GM18526 (cell line): Measurements from ENCODE around the gene XRN2.

ENCODE experiments used
- POLR2A ChIP-seq: IDR thresholded peaks from 3 replicates; pipeline ENCODE4 v1.6.1; 2011; ENCODE audit not compliant: insufficient read length; ENCODE audit errors: extremely low read depth

The XRN2 gene

DNA sequence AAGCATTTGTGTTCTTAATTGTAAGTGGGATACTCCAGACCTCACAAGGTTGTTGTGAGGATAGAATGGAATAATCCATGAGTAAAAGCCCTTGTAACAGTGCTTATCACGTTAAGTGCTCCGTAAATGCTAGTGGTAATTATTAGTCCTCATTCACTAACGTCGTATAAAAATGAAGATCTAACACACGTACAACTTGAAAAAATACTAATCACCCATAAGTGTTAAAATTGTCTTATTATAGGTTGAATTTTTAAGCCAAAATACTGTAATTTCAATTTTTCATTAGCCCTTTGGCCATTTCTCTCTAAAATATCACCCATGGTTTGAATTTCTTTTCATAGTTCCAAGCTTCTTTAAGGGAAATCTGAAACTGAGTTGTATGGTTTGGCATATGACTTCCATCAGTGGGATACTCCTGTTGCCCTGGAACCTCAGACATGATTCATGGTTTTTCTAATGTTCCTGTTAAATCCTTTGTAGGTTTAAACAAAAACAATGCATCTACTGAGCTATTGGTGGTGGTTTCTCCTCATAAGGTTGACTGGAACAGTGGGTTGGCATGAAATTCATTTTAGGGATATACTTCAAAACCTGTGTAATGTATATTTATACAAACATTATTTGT lies 19.1 kb downstream of the XRN2 start:
- no peak for TF ChIP-seq POLR2A

DNA sequence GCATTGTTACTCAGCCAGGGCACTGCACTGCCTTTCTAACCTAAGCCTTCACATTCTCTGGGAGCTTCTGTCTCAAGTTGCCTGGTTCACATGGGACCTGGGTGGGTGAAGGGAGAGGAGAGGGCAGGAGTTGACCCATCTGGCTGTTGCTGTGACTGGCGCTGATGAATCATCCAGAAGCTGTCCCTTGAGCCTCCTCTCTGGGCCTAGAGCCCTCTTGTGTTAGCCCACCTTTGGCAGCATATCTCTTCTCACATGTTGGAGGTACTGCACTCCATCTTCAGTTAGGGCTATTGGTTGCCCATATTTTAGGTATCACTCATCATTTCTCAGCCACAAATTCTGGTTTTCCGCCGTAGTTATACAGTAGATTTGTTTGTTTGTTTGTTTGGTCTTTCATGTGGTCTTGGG lies 19.8 kb downstream of the XRN2 start:
- no peak for TF ChIP-seq POLR2A

- TF ChIP-seq POLR2A, result no peak
Observed at GRCh38 chr20:21323640-21324039, 20.5 kb downstream of the XRN2 start.

DNA sequence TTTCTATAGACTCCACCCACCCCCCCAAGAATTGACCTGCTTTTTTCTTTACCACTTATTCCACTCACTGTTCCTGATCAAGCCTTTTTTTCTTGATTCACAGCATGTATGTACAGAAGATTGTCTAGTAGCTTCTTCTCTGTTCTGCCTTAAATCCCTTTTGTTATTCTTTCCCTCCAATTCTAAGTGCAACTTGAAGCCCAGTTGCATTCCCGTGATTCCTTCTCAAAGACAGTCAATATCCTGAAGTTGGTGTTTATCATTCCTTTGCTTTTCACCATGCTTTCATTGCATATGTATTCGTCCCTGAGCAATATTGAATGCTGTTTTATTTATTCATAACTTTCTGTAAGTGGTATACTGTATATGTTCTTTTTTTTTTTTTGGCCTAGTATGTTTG lies 21.0 kb downstream of the XRN2 start:
- no peak for TF ChIP-seq POLR2A

DNA sequence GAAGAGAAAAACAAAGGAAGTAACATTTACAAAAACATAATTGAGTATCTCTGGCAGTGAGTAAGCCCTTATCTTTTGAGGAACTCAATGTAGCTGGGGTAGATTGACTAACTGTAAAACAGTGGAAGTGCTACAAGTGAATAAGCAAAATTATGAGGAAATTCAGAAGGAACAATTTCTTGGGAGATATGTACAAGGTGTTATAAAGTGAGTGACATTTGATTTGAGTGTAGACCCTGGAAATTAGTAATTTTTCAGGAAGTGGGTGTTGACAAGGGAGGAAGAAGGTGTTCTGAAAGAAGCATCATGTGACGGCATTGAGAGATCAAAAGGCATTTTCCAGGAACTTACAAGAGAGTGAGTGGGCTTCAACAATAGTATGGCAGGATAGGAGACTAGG lies 22.2 kb downstream of the XRN2 start:
- TF ChIP-seq POLR2A, result no peak

GRCh38 chr20:21326700-21327099 lies 23.6 kb downstream of the XRN2 start:
- no peak for TF ChIP-seq POLR2A

DNA sequence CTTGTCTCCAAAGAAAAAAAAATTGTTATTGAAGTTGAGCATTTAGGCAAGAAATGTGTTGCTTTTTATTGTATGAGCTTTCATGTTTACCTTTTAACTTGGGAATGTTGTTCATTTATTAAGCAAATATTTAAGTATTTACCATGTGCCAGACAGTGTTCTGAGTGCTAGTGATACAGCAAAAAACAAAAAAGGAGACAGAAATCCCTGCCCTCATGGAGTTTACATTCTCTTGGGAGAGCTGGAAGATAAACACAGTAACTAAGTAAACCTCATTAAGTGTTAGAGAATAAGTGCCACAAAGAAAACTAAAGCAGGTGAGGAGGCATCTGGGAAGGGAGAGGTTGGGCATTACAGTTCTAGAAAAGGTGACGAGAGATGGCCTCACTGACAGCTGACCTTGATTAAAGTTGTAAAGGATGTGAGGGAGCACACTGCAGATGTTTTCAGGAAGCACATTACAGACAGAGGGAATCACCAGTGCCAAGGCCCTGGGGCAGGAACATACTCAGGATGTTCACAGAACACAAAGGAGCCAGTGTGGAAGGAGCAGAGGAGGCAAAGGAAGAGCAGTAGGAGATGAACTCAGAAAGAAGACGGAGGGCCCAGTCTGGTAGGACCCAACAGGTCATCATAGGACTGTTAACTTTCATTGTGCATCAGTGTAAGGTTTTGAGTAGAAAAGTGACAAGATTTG lies 33.5 kb downstream of the XRN2 start:
- TF ChIP-seq POLR2A, result no peak

DNA sequence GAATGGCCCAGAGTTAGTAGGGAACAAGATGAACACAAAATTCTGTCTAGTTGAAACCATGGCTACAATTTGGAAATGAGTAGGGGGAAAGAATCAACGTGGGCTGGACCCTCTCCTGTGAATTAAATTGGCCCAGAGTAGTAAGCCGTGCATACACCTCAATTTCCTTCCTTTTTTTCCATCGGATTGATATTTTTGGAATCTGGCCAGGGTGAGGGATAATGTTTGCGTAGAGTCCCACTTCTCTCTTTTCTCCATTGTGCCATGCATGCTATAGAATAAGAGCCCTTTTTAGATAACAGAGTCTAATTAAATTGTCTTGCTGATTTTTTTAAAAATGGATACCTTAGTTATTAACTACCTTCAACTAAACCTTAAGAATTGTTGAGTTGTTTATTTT lies 35.2 kb downstream of the XRN2 start:
- TF ChIP-seq POLR2A, result no peak

DNA sequence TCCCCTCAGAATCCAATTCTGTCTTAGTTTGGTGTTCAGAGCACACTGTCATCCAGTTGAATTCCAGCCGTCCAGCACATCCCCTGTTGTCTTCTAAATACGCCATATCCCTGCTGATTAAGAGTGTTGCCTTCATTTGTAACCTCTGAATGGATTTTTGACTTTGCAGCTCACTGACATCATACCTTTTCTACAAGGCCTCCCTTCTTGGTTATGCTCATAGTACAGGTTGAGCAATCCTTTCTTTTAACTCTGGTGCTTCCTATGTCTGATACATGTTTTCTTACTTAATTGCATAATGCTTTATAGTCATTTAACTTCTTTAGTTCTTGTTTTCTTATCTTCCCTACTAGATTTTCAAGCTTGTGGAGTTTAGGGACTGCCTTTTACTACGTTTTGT lies 36.4 kb downstream of the XRN2 start:
- no peak for TF ChIP-seq POLR2A

DNA sequence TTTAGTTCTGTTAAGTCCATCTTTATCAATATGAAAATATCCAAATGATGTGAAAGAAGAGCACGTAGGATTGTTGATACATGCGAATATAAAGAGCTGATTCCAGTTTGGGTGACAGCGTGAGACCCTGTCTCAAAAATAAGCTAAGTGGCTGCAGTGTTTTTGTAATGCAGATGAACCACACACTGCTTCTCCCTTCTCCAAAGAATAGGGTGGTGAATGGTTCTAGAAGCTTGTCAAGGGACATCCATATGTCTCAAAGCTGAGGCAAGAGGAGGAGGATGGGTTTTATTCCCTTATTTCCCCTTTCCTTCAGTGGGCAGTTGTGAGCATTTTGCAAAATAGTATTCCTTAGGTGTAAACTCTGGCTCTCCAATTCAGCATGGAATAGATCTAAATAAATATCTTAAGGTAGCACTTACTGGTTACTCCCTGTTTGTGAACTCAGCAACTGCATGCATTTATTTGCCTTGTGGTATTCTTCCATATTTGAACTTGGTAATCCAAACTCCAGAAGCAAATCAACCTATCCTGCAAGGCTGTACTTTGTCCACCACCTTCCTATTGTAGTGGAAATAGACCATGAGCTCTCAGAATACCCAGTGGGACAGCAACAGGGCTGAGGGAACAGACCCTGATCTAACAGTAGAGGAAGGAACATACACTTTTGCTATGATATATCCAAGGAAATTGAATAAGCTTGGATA lies 38.0 kb downstream of the XRN2 start:
- no peak for TF ChIP-seq POLR2A

DNA sequence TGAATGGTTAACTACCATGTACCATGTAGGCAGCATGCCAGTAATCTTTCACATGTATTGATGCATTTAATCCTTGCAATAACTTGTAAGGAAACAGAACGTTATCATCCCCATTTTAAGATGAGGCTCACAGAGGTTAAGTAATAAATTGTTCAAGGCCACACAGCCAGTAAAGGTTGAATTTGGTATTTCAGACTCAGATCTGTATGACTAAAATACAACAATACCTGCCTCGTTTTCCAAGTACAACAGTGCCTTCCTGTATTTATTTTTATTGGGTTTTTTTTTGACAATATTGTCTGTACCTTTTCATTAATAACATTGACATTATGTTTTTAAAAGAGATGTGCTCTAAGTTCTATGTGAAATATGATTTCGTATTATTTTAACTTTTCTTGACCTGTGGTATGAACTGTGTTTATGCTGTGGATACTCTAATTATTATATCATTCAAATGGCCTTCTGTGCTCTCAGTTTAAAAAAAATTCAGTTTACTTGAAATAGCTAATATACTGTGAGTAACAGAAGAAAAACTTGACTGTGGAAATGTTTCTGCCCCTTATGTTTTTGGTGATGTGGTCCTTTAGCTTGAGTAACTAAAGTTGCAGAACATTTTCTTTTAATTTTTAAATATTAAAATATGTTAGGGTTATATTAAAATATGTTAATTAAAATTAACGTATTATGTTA lies 39.7 kb downstream of the XRN2 start:
- TF ChIP-seq POLR2A, result no peak

DNA sequence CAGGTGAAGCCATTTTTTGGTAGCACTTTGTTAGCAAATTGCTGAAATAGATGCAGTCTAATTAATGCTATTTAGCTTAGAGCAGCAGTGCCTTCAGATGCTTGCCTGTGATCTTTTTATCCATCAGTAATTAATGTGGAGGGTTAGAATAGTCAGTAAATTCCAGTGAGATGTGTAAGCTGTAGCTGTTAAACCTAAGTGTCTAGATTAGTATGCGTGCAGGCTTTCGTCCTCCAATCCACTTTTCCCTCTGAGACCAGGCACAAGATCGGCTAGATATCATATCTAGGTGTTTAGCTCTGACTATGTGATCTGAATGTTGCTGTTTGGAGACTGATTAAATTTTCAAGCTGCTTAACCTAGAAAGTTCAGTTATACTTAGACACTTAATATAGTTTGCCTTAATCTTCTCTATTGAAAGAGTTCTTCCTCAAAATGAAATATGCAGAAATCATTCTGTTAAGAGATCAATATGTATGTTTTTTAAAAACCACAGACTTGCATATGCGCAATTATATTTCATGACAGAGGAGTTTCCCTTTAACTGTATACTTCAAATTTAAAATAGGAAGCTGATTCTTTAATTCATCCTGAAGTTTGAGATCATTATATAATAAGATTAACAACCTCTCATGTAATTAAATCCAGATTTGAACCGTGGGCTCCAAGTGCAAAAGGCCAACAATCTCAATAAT lies 41.2 kb downstream of the XRN2 start:
- no peak for TF ChIP-seq POLR2A

GRCh38 chr20:21344961-21345360 lies 41.8 kb downstream of the XRN2 start:
- no peak for TF ChIP-seq POLR2A

GRCh38 chr20:21352703-21353102 lies 49.6 kb downstream of the XRN2 start:
- no peak for TF ChIP-seq POLR2A

DNA sequence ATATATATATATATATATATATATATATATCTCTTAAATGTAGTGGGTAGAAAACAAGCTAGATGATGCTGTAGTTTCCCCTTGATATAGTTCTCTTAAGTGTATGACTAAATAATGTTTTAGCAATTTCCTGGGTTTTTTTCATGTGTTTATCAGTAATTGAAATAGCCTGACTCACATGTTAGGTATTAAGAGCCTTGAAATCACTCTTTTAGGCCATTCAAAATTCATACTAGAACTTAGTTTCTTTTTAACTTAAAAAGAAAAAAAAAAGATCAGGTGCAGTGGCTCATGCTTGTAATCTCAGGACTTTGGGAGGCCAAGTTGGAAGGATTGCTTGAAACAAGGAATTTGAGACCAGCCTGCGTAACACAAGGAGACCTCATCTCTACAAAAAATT lies 50.1 kb downstream of the XRN2 start:
- no peak for TF ChIP-seq POLR2A
